OCI-LY1 (cell line): Measurements from ENCODE around the gene SGMS2.

Experiments used
- H2AFZ ChIP-seq: fragments of 200-600 bp; sonication (generic), shearing (Covaris generic); 2 replicates; pipeline ENCODE4 v1.6.0; 2014; ENCODE audit warnings: antibody characterized with exemption, mild to moderate bottlenecking, low read length
- H3F3A ChIP-seq: fragments of 200-600 bp; sonication (generic), shearing (Covaris generic); 2 replicates; pipeline ENCODE4 v1.6.0; 2014; ENCODE audit warnings: mild to moderate bottlenecking, antibody characterized with exemption, low read length, moderate library complexity; ENCODE audit not compliant: insufficient read depth
- H3K27ac ChIP-seq: fragments of 200-600 bp; sonication (generic); 2 replicates; pipeline ENCODE4 v1.5.1; 2014; ENCODE audit warnings: low read length, mixed run types, mild to moderate bottlenecking, low read depth; ENCODE audit not compliant: poor library complexity, severe bottlenecking
- H3K27me3 ChIP-seq: fragments of 200-600 bp; sonication (generic); 2 replicates; pipeline ENCODE4 v1.6.0; 2014; ENCODE audit warnings: antibody characterized with exemption, mild to moderate bottlenecking, low read length, moderate library complexity; ENCODE audit not compliant: insufficient read depth
- H3K36me3 ChIP-seq: fragments of 200-600 bp; sonication (generic); 2 replicates; pipeline ENCODE4 v1.6.1; 2014; ENCODE audit warnings: mild to moderate bottlenecking, antibody characterized with exemption, low read length, moderate library complexity, mixed read lengths; ENCODE audit not compliant: insufficient read depth
- H3K4me1 ChIP-seq: fragments of 200-600 bp; sonication (generic); 2 replicates; pipeline ENCODE4 v1.5.1; 2014; ENCODE audit warnings: mild to moderate bottlenecking, low read length, moderate library complexity; ENCODE audit not compliant: insufficient read depth, severe bottlenecking
- H3K4me2 ChIP-seq: fragments of 200-600 bp; sonication (generic), shearing (Covaris generic); 2 replicates; pipeline ENCODE4 v1.6.1; 2014; ENCODE audit warnings: low read length
- H3K4me3 ChIP-seq: fragments of 200-600 bp; sonication (generic); 2 replicates; pipeline ENCODE4 v1.5.1; 2014; ENCODE audit warnings: low read length, low read depth, mild to moderate bottlenecking, mixed read lengths; ENCODE audit not compliant: poor library complexity, severe bottlenecking
- H3K79me2 ChIP-seq: fragments of 200-600 bp; shearing (Covaris generic); 2 replicates; pipeline ENCODE4 v1.6.1; 2016; ENCODE audit warnings: mixed run types, low read length, mixed read lengths; ENCODE audit not compliant: insufficient read depth
- H3K9ac ChIP-seq: fragments of 200-600 bp; sonication (generic), shearing (Covaris generic); 2 replicates; pipeline ENCODE4 v1.6.1; 2014; ENCODE audit warnings: mild to moderate bottlenecking, low read length, mixed read lengths
- H3K9me2 ChIP-seq: fragments of 200-600 bp; sonication (generic), shearing (Covaris generic); 2 replicates; pipeline ENCODE4 v1.6.1; 2014; ENCODE audit warnings: low read depth, mild to moderate bottlenecking, low read length, mixed read lengths
- H3K9me3 ChIP-seq: fragments of 200-600 bp; shearing (Covaris generic); 2 replicates; pipeline ENCODE4 v1.6.1; 2014; ENCODE audit warnings: low read length, mixed read lengths
- H4K20me1 ChIP-seq: fragments of 200-600 bp; sonication (generic), shearing (Covaris generic); 2 replicates; pipeline ENCODE4 v1.6.0; 2016; ENCODE audit warnings: mild to moderate bottlenecking, low read length; ENCODE audit not compliant: insufficient read depth
- CTCF ChIP-seq: fragments of 200-600 bp; sonication (generic), shearing (Covaris generic); IDR thresholded peaks from 2 replicates; pipeline ENCODE4 v1.5.1; 2017; ENCODE audit warnings: mild to moderate bottlenecking, antibody characterized with exemption, low read length, moderate library complexity, mixed read lengths
- EZH2 ChIP-seq: fragments of 200-600 bp; sonication (generic), shearing (Covaris generic); IDR thresholded peaks from 2 replicates; pipeline ENCODE4 v1.8.0; 2017; ENCODE audit warnings: borderline replicate concordance, mixed run types, mild to moderate bottlenecking, antibody characterized with exemption, low read length, moderate library complexity, mixed read lengths

Gene SGMS2

GRCh38 chr4:107825072-107825824 is 516 bp downstream of the SGMS2 start:
- H3K9me2 ChIP-seq: no peaks in the 10 kb centered on the region
- TF ChIP-seq EZH2 (no peak), CTCF (no peak)
- no peak overlapping the region for H3K27ac ChIP-seq
- no peaks in the 10 kb centered on the region for H3K36me3 ChIP-seq
- no peak overlapping the region for H3K4me2 ChIP-seq
- no peak overlapping the region for H2AFZ ChIP-seq
- H4K20me1 ChIP-seq: no peaks in the 10 kb centered on the region
- H3K79me2 ChIP-seq: no peaks in the 10 kb centered on the region
- no peak overlapping the region for H3K9ac ChIP-seq
- no peaks in the 10 kb centered on the region; the same call in 1 of the 2 replicates for H3K27me3 ChIP-seq
- no peaks in the 10 kb centered on the region for H3K4me1 ChIP-seq
- H3F3A ChIP-seq: no peaks in the 10 kb centered on the region
- no peaks in the 10 kb centered on the region for H3K9me3 ChIP-seq
- H3K4me3 ChIP-seq: no peak overlapping the region

- H3K4me2 ChIP-seq: no peak overlapping the region
- H3K27ac ChIP-seq: no peak overlapping the region
- H3K9me2 ChIP-seq: no peaks in the 10 kb centered on the region
- no peaks in the 10 kb centered on the region for H3K4me1 ChIP-seq
- H3K4me3 ChIP-seq: no peak overlapping the region
- H3K27me3 ChIP-seq: no peaks in the 10 kb centered on the region
- H3F3A ChIP-seq: no peaks in the 10 kb centered on the region
- H4K20me1 ChIP-seq: no peaks in the 10 kb centered on the region
- no peak for TF ChIP-seq EZH2
- no peak for TF ChIP-seq CTCF
- H3K9me3 ChIP-seq: no peaks in the 10 kb centered on the region
- H2AFZ ChIP-seq: no peak overlapping the region
- H3K36me3 ChIP-seq: no peaks in the 10 kb centered on the region
- no peaks in the 10 kb centered on the region for H3K79me2 ChIP-seq
- no peak overlapping the region for H3K9ac ChIP-seq
Observed at GRCh38 chr4:107826421-107826980, 1.8 kb downstream of the SGMS2 start.

GRCh38 chr4:107828315-107829090 is 3.8 kb downstream of the SGMS2 start:
- Histone ChIP-seq H3K79me2 (no peaks in the 10 kb centered on the region), H3K27me3 (no peaks in the 10 kb centered on the region)
- TF ChIP-seq EZH2 (no peak), CTCF (no peak)

More at GRCh38 chr4:107828315-107829090, 3.8 kb downstream of the SGMS2 start:
- no peaks in the 10 kb centered on the region for H3K36me3 ChIP-seq
- H3K4me2 ChIP-seq: no peak overlapping the region
- no peaks in the 10 kb centered on the region for H3K9me3 ChIP-seq
- no peaks in the 10 kb centered on the region for H3K9me2 ChIP-seq
- H3K4me3 ChIP-seq: no peak overlapping the region
- no peak overlapping the region for H3K9ac ChIP-seq
- H2AFZ ChIP-seq: no peak overlapping the region
- H4K20me1 ChIP-seq: no peaks in the 10 kb centered on the region
- H3K4me1 ChIP-seq: no peaks in the 10 kb centered on the region
- no peak overlapping the region for H3K27ac ChIP-seq
- H3F3A ChIP-seq: no peaks in the 10 kb centered on the region
